GM18520 (cell line): ENCODE measurements around the gene IL31RA.
"Not testable (repeated sequence)": the region's sequence is repeated elsewhere in the genome, so short reads cannot be mapped to it uniquely, and the experiment has no call there.

ENCODE experiments used
- ATAC-seq: cut with Tn5 transposase; IDR thresholded peaks from one replicate; pipeline ENCODE4 v1.9.1; 2021; ENCODE audit not compliant: unreplicated experiment

The IL31RA gene

GRCh38 chr5:55850839-55851674 is at the start of gene IL31RA:
IL31RA (plus strand) TSS chr5:55851357; CDS start chr5:55851571, 214 bp downstream.
- ATAC-seq = no peak

GRCh38 chr5:55808814-55809213 is 42.3 kb upstream of the IL31RA start:
- not testable (repeated sequence) for ATAC-seq

- not testable (repeated sequence) for ATAC-seq
Observed at GRCh38 chr5:55815939-55816338, 35.2 kb upstream of the IL31RA start.

- no peak for ATAC-seq
Observed at GRCh38 chr5:55816342-55816741, 34.8 kb upstream of the IL31RA start.

- ATAC-seq = no peak
Observed at GRCh38 chr5:55817030-55817429, 34.1 kb upstream of the IL31RA start.

- ATAC-seq = no peak
Observed at GRCh38 chr5:55820488-55820887, 30.7 kb upstream of the IL31RA start.

- ATAC-seq = no peak
Observed at GRCh38 chr5:55821731-55822512, 29.2 kb upstream of the IL31RA start.

GRCh38 chr5:55823151-55823796 is 27.9 kb upstream of the IL31RA start:
- no peak for ATAC-seq

- peak; percentile 40 for ATAC-seq
Observed at GRCh38 chr5:55829956-55830355, 21.2 kb upstream of the IL31RA start.

GRCh38 chr5:55832446-55832845 is 18.7 kb upstream of the IL31RA start:
- no peak for ATAC-seq

- ATAC-seq = no peak
Observed at GRCh38 chr5:55836191-55836590, 15.0 kb upstream of the IL31RA start.

- ATAC-seq = no peak
Observed at GRCh38 chr5:55841976-55842375, 9.2 kb upstream of the IL31RA start.

- no peak for ATAC-seq
Observed at GRCh38 chr5:55847837-55848236, 3.3 kb upstream of the IL31RA start.

- no peak for ATAC-seq
Observed at GRCh38 chr5:55848783-55849182, 2.4 kb upstream of the IL31RA start.

GRCh38 chr5:55851675-55851979 is 470 bp downstream of the IL31RA start:
- no peak for ATAC-seq

- ATAC-seq = no peak
Observed at GRCh38 chr5:55852503-55852902, 1.3 kb downstream of the IL31RA start.

- no peak for ATAC-seq
Observed at GRCh38 chr5:55853041-55853670, 2.0 kb downstream of the IL31RA start.

- ATAC-seq = no peak
Observed at GRCh38 chr5:55853818-55854217, 2.7 kb downstream of the IL31RA start.

GRCh38 chr5:55855509-55855908 is 4.4 kb downstream of the IL31RA start:
- ATAC-seq = no peak

- ATAC-seq = no peak
Observed at GRCh38 chr5:55856516-55857246, 5.5 kb downstream of the IL31RA start.

GRCh38 chr5:55857247-55857640 is 6.1 kb downstream of the IL31RA start:
- no peak for ATAC-seq
